GM19035 (cell line): ENCODE measurements around the gene ZNF606.

Experiments used
- ATAC-seq: cut with Tn5 transposase; IDR thresholded peaks from one replicate; pipeline ENCODE4 v1.9.1; 2021; ENCODE audit not compliant: unreplicated experiment

The ZNF606 gene

GRCh38 chr19:57934820-57935665, 67.6 kb downstream of the ZNF606 start, which contains the start of gene ZNF418:
Gene ZNF418 (minus strand): TSS chr19:57935402. CDS start chr19:57933822, 1,580 bp downstream.
- ATAC-seq, result no peak

GRCh38 chr19:57927587-57927986, 75.0 kb downstream of the ZNF606 start:
- ATAC-seq, result no peak
